Prostate gland (tissue), 2 donors: ENCODE data around the gene NELFB.

Source experiments
- CTCF ChIP-seq, 4 experiments: fragments of 200-600 bp in 2 of 4; fragments of 450-650 bp in 2 of 4; sonication (generic) in 2 of 4; IDR thresholded peaks; 1 replicate in 3 of 4; 2 replicates in 1 of 4; pipeline ENCODE4 v1.5.1; 2016 to 2019; ENCODE audit warnings: antibody characterized with exemption in 4 of 4, mild to moderate bottlenecking in 2 of 4, moderate library complexity in 2 of 4
- POLR2A ChIP-seq: fragments of 450-650 bp; IDR thresholded peaks from one replicate; pipeline ENCODE4 v1.6.1; 2016; ENCODE audit warnings: antibody characterized with exemption, mild to moderate bottlenecking
- POLR2AphosphoS5 ChIP-seq: sonication (generic); formaldehyde crosslinking; IDR thresholded peaks from one replicate; pipeline ENCODE4 v1.6.1; 2017; ENCODE audit warnings: antibody characterized with exemption

GRCh38 chr9:137321726-137322361 is 66.7 kb downstream of the NELFB start:
- TF ChIP-seq CTCF (IDR thresholded peaks at IDR 0.05) = no peak
- TF ChIP-seq POLR2AphosphoS5 = no peak
- TF ChIP-seq POLR2A = no peak
